BJ (cell line): ENCODE measurements around the gene ZNF644. TPM values are rescaled to one million over a fixed set of nuclear protein-coding genes. Genes with fewer than 3 reads are reported as not detected.

Source experiments
- CTCF ChIA-PET: fragments of 350-600 bp; formaldehyde crosslinking; extraction: SDS; loops from one replicate; lab custom pipeline; 2021; ENCODE audit warnings: antibody characterized with exemption, inconsistent platforms; lab: Yijun Ruan, JAX
- POLR2A ChIA-PET: fragments of 300-600 bp; sonication (Branson Sonifier 250); formaldehyde crosslinking; extraction: SDS; loops from one replicate; lab custom pipeline; 2021; ENCODE audit warnings: antibody characterized with exemption; lab: Charles Lee
- DNase-seq: peaks from one replicate; pipeline ENCODE4 v3.0.0-alpha.2; 2011; ENCODE audit warnings: low read depth
- H3K27me3 ChIP-seq: 2 replicates; pipeline ENCODE4 v1.6.0; 2011; ENCODE audit warnings: low read length; ENCODE audit not compliant: control insufficient read depth, insufficient read depth
- H3K36me3 ChIP-seq: 2 replicates; pipeline ENCODE4 v1.5.1; 2011; ENCODE audit warnings: low read length; ENCODE audit not compliant: control insufficient read depth, insufficient read depth
- H3K4me3 ChIP-seq: 2 replicates; pipeline ENCODE4 v1.5.1; 2011; ENCODE audit warnings: low read depth, mild to moderate bottlenecking, control low read depth, low read length
- CTCF ChIP-seq: IDR thresholded peaks from 2 replicates; pipeline ENCODE4 v1.5.1; 2011; ENCODE audit warnings: low read depth, mild to moderate bottlenecking, control low read depth, inconsistent platforms, low read length, moderate library complexity; ENCODE audit not compliant: insufficient read depth
- polyA plus RNA-seq: library from polyadenylated mRNA; depleted of rRNA; stranded (reverse); fragments of >200 nt; gene quantifications from 2 replicates; pipeline ENCODE4 v1.2.3, GENCODE V29; 2011

ZNF644 gene
- polyA plus RNA-seq, 1 experiment, result 7.3 TPM

GRCh38 chr1:90996742-90997413 lies 25.0 kb downstream of the ZNF644 start:
- CTCF ChIA-PET, result interaction anchor here (0.6 to 1.6 kb wide), 3 partner anchors 12 to 169 kb away, joined by 3 to 4 read pairs (median 3); no protein-coding TSS in a partner anchor
- POLR2A ChIA-PET, result no interaction called here
- Histone ChIP-seq H3K27me3 (no peaks in the 10 kb centered on the region), H3K36me3 (no peaks in the 10 kb centered on the region), H3K4me3 (no peak overlapping the region)
- TF ChIP-seq CTCF, result no peak
- no peak for DNase-seq

GRCh38 chr1:90995311-90995894 lies 26.4 kb downstream of the ZNF644 start:
- ChIA-PET POLR2A (no interaction called here), CTCF (interaction anchor here (1.6 kb wide), 1 partner anchor 14 kb away, joined by 4 read pairs; no protein-coding TSS in a partner anchor)
- H3K4me3 ChIP-seq, result no peak overlapping the region
- H3K36me3 ChIP-seq, result no peaks in the 10 kb centered on the region; the same call in 1 of the 2 replicates
- no peaks in the 10 kb centered on the region for H3K27me3 ChIP-seq
- DNase-seq, result no peak
- no peak for TF ChIP-seq CTCF

GRCh38 chr1:90994461-90994860 lies 27.4 kb downstream of the ZNF644 start:
- H3K4me3 ChIP-seq, result no peak overlapping the region
- no peaks in the 10 kb centered on the region; the same call in 1 of the 2 replicates for H3K36me3 ChIP-seq
- CTCF ChIA-PET, result no interaction called here
- TF ChIP-seq CTCF, result no peak
- no peak for DNase-seq
- POLR2A ChIA-PET, result no interaction called here
- no peaks in the 10 kb centered on the region for H3K27me3 ChIP-seq

- no peak for DNase-seq
- POLR2A ChIA-PET, result no interaction called here
- no peak overlapping the region for H3K4me3 ChIP-seq
- H3K27me3 ChIP-seq, result no peaks in the 10 kb centered on the region
- CTCF ChIA-PET, result interaction anchor here (1.0 kb wide), 1 partner anchor 35 kb away, joined by 3 read pairs; no protein-coding TSS in a partner anchor
- no peak for TF ChIP-seq CTCF
- no peaks in the 10 kb centered on the region; the same call in 1 of the 2 replicates for H3K36me3 ChIP-seq
These were observed 28.6 kb downstream of the ZNF644 start for GRCh38 chr1:90993245-90993644.

- no peaks in the 10 kb centered on the region; the same call in 1 of the 2 replicates for H3K36me3 ChIP-seq
- ChIA-PET POLR2A (no interaction called here), CTCF (no interaction called here)
- H3K4me3 ChIP-seq, result no peak overlapping the region
- no peak for DNase-seq
- no peak for TF ChIP-seq CTCF
- H3K27me3 ChIP-seq, result no peaks in the 10 kb centered on the region
These were observed 31.1 kb downstream of the ZNF644 start for GRCh38 chr1:90990779-90991178.
